Measurements from ENCODE around the gene B4GAT1.

The B4GAT1 gene

GRCh38 chr11:66343176-66343575, 4.3 kb downstream of the B4GAT1 start:
- Histone ChIP-seq H4K20me1 (ENCODE audit: insufficient read depth, low read length) (no peaks in the 10 kb centered on the region), H3K36me3 (replicated peaks; ENCODE audit: insufficient read depth, low read length) (no peaks in the 10 kb centered on the region), H2AFZ (ENCODE audit: low read length) (no peak overlapping the region), H3K9me2 (replicated peaks; ENCODE audit: insufficient read depth, low read length) (no peaks in the 10 kb centered on the region), H3K4me1 (ENCODE audit: low read length) (peaks cover 12% of the 10 kb centered on the region), H3K4me3 (ENCODE audit: low read length) (no peak overlapping the region), H3K9me3 (replicated peaks; ENCODE audit: insufficient read depth, low read length) (no peaks in the 10 kb centered on the region), H3K27me3 (replicated peaks; ENCODE audit: insufficient read depth, low read length) (no peaks in the 10 kb centered on the region), H3K9ac (ENCODE audit: low read length) (no peak overlapping the region), H3K4me2 (ENCODE audit: low read depth, low read length) (no peak overlapping the region), H3K27ac (ENCODE audit: low read length) (no peak overlapping the region), H3K79me2 (ENCODE audit: low read length) (peaks cover 20% of the 10 kb centered on the region), H3F3A (ENCODE audit: insufficient read depth, low read length) (peaks cover 1% of the 10 kb centered on the region; the same call in 1 of the 2 replicates)
- no peak for TF ChIP-seq EZH2 (optimal IDR thresholded peaks at IDR 0.05; ENCODE audit: low read depth, low read length)
- no peak for TF ChIP-seq EZH2phosphoT487 (IDR thresholded peaks at IDR 0.05; ENCODE audit: low read length)
- TF ChIP-seq, protein P1, sequence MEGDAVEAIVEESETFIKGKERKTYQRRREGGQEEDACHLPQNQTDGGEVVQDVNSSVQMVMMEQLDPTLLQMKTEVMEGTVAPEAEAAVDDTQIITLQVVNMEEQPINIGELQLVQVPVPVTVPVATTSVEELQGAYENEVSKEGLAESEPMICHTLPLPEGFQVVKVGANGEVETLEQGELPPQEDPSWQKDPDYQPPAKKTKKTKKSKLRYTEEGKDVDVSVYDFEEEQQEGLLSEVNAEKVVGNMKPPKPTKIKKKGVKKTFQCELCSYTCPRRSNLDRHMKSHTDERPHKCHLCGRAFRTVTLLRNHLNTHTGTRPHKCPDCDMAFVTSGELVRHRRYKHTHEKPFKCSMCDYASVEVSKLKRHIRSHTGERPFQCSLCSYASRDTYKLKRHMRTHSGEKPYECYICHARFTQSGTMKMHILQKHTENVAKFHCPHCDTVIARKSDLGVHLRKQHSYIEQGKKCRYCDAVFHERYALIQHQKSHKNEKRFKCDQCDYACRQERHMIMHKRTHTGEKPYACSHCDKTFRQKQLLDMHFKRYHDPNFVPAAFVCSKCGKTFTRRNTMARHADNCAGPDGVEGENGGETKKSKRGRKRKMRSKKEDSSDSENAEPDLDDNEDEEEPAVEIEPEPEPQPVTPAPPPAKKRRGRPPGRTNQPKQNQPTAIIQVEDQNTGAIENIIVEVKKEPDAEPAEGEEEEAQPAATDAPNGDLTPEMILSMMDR (IDR thresholded peaks at IDR 0.05; ENCODE audit: low read length) = no peak
- DNase-seq = no peak

GRCh38 chr11:66341502-66342126, 5.8 kb downstream of the B4GAT1 start:
- Histone ChIP-seq H3F3A (ENCODE audit: insufficient read depth, low read length) (no peaks in the 10 kb centered on the region), H4K20me1 (ENCODE audit: insufficient read depth, low read length) (no peaks in the 10 kb centered on the region), H3K4me2 (ENCODE audit: low read depth, low read length) (no peak overlapping the region), H3K9me2 (replicated peaks; ENCODE audit: insufficient read depth, low read length) (no peaks in the 10 kb centered on the region), H3K27me3 (replicated peaks; ENCODE audit: insufficient read depth, low read length) (no peaks in the 10 kb centered on the region), H3K27ac (ENCODE audit: low read length) (no peak overlapping the region), H3K9me3 (replicated peaks; ENCODE audit: insufficient read depth, low read length) (no peaks in the 10 kb centered on the region), H3K79me2 (ENCODE audit: low read length) (peaks cover 20% of the 10 kb centered on the region), H2AFZ (ENCODE audit: low read length) (no peak overlapping the region), H3K36me3 (replicated peaks; ENCODE audit: insufficient read depth, low read length) (no peaks in the 10 kb centered on the region), H3K9ac (ENCODE audit: low read length) (no peak overlapping the region), H3K4me3 (ENCODE audit: low read length) (no peak overlapping the region), H3K4me1 (ENCODE audit: low read length) (peaks cover 9% of the 10 kb centered on the region)
- TF ChIP-seq, protein P1 (IDR thresholded peaks at IDR 0.05; ENCODE audit: low read length) = no peak
- TF ChIP-seq EZH2phosphoT487 (IDR thresholded peaks at IDR 0.05; ENCODE audit: low read length) = no peak
- no peak for DNase-seq

- no peaks in the 10 kb centered on the region; the same call in 1 of the 2 replicates for H3K27me3 ChIP-seq (replicated peaks; ENCODE audit: insufficient read depth, low read length)
- no peaks in the 10 kb centered on the region for H3K9me3 ChIP-seq (replicated peaks; ENCODE audit: insufficient read depth, low read length)
- no peak overlapping the region for H3K4me3 ChIP-seq (ENCODE audit: low read length)
- H3K36me3 ChIP-seq (replicated peaks; ENCODE audit: insufficient read depth, low read length) = no peaks in the 10 kb centered on the region
- H3K79me2 ChIP-seq (ENCODE audit: low read length) = peaks cover 20% of the 10 kb centered on the region
- H3K9me2 ChIP-seq (replicated peaks; ENCODE audit: insufficient read depth, low read length) = no peaks in the 10 kb centered on the region
- DNase-seq = no peak
- H3K4me1 ChIP-seq (ENCODE audit: low read length) = peaks cover 9% of the 10 kb centered on the region
- H3K9ac ChIP-seq (ENCODE audit: low read length) = no peak overlapping the region
- no peaks in the 10 kb centered on the region for H4K20me1 ChIP-seq (ENCODE audit: insufficient read depth, low read length)
- TF ChIP-seq EZH2phosphoT487 (IDR thresholded peaks at IDR 0.05; ENCODE audit: low read length) (no peak), EZH2 (optimal IDR thresholded peaks at IDR 0.05; ENCODE audit: low read depth, low read length) (no peak)
- TF ChIP-seq, protein P1 (IDR thresholded peaks at IDR 0.05; ENCODE audit: low read length) = no peak
- H3K4me2 ChIP-seq (ENCODE audit: low read depth, low read length) = no peak overlapping the region
- H3K27ac ChIP-seq (ENCODE audit: low read length) = no peak overlapping the region
- no peaks in the 10 kb centered on the region for H3F3A ChIP-seq (ENCODE audit: insufficient read depth, low read length)
- no peak overlapping the region for H2AFZ ChIP-seq (ENCODE audit: low read length)
These were observed 6.6 kb downstream of the B4GAT1 start for GRCh38 chr11:66340596-66341501.

Data from MM.1S (cell line).